T-helper 9 cell (primary cell): ENCODE results near the gene FHIP2A.
"Not testable (repeated sequence)": the region's sequence is repeated elsewhere in the genome, so short reads cannot be mapped to it uniquely, and the experiment has no call there.

Experiments used
- DNase-seq: peaks from one replicate; pipeline ENCODE4 v3.0.0-alpha.2; 2020
- total RNA-seq, 2 donors: gene quantifications; one replicate each; lab custom pipeline; 2026; lab: John Stamatoyannopoulos, UW

FHIP2A gene
- 70.2 to 71.2 reads per million in 2 donors for total RNA-seq

- peak; percentile 79 for DNase-seq
These were observed at the start of gene FHIP2A for GRCh38 chr10:114821293-114821914. FHIP2A (plus strand) TSS chr10:114821780; CDS start chr10:114822079, 299 bp downstream.

- DNase-seq = no peak
These were observed 48.9 kb upstream of the FHIP2A start for GRCh38 chr10:114772496-114773196.

GRCh38 chr10:114773197-114773532 lies 48.4 kb upstream of the FHIP2A start:
- no peak for DNase-seq

GRCh38 chr10:114775082-114775481 lies 46.5 kb upstream of the FHIP2A start:
- not testable (repeated sequence) for DNase-seq

GRCh38 chr10:114777415-114777814 lies 44.2 kb upstream of the FHIP2A start:
- no peak for DNase-seq

GRCh38 chr10:114779803-114780576 lies 41.6 kb upstream of the FHIP2A start:
- DNase-seq = no peak

GRCh38 chr10:114780577-114781184 lies 40.9 kb upstream of the FHIP2A start:
- no peak for DNase-seq

- DNase-seq = no peak
These were observed 38.9 kb upstream of the FHIP2A start for GRCh38 chr10:114782666-114783065.

- DNase-seq = no peak
These were observed 37.9 kb upstream of the FHIP2A start for GRCh38 chr10:114783686-114784085.

- DNase-seq = not testable (repeated sequence)
These were observed 35.1 kb upstream of the FHIP2A start for GRCh38 chr10:114786492-114786891.

GRCh38 chr10:114787131-114787530 lies 34.4 kb upstream of the FHIP2A start:
- not testable (repeated sequence) for DNase-seq

GRCh38 chr10:114791768-114792167 lies 29.8 kb upstream of the FHIP2A start:
- no peak for DNase-seq

GRCh38 chr10:114795039-114795438 lies 26.5 kb upstream of the FHIP2A start:
- no peak for DNase-seq

- no peak for DNase-seq
These were observed 21.2 kb upstream of the FHIP2A start for GRCh38 chr10:114800361-114800760.

- DNase-seq = no peak
These were observed 20.2 kb upstream of the FHIP2A start for GRCh38 chr10:114801411-114801813.

GRCh38 chr10:114802177-114802576 lies 19.4 kb upstream of the FHIP2A start:
- DNase-seq = no peak

- DNase-seq = no peak
These were observed 14.8 kb upstream of the FHIP2A start for GRCh38 chr10:114806562-114807391.

GRCh38 chr10:114808982-114809381 lies 12.6 kb upstream of the FHIP2A start:
- no peak for DNase-seq

GRCh38 chr10:114810926-114811325 lies 10.7 kb upstream of the FHIP2A start:
- DNase-seq = no peak

GRCh38 chr10:114811862-114812261 lies 9.7 kb upstream of the FHIP2A start:
- no peak for DNase-seq

GRCh38 chr10:114815791-114816190 lies 5.8 kb upstream of the FHIP2A start:
- DNase-seq = no peak

- no peak for DNase-seq
These were observed 5.3 kb upstream of the FHIP2A start for GRCh38 chr10:114816308-114816707.
